Kidney epithelial cell (primary cell): ENCODE measurements around the gene LHPP. TPM values are rescaled to one million over a fixed set of nuclear protein-coding genes. Genes with fewer than 3 reads are reported as not detected.

ENCODE experiments used
- DNase-seq: peaks from one replicate; pipeline ENCODE4 v3.0.0-alpha.2; 2010; ENCODE audit warnings: low read depth
- H3K27me3 ChIP-seq: 2 replicates; pipeline ENCODE4 v1.6.0; 2011; ENCODE audit warnings: low read length; ENCODE audit not compliant: control insufficient read depth, insufficient read depth
- H3K36me3 ChIP-seq: 2 replicates; pipeline ENCODE4 v1.5.1; 2011; ENCODE audit warnings: low read length; ENCODE audit not compliant: control insufficient read depth, insufficient read depth
- H3K4me3 ChIP-seq: 2 replicates; pipeline ENCODE4 v1.5.1; 2011; ENCODE audit warnings: low read depth, mild to moderate bottlenecking, control low read depth, low read length
- total RNA-seq: library from RNA; depleted of rRNA; stranded (reverse); fragments of >200 nt; gene quantifications from 2 replicates; pipeline ENCODE4 v1.2.3, GENCODE V29; 2015
- TF ChIP-seq, protein P1 (sequence below): IDR thresholded peaks from 2 replicates; pipeline ENCODE4 v1.5.1; 2011; ENCODE audit warnings: mild to moderate bottlenecking, moderate library complexity, low read length, control low read depth, inconsistent platforms; ENCODE audit not compliant: insufficient read depth, poor library complexity, severe bottlenecking

LHPP gene
- total RNA-seq, 1 donor from 2014 or later: 6.3 TPM

DNA sequence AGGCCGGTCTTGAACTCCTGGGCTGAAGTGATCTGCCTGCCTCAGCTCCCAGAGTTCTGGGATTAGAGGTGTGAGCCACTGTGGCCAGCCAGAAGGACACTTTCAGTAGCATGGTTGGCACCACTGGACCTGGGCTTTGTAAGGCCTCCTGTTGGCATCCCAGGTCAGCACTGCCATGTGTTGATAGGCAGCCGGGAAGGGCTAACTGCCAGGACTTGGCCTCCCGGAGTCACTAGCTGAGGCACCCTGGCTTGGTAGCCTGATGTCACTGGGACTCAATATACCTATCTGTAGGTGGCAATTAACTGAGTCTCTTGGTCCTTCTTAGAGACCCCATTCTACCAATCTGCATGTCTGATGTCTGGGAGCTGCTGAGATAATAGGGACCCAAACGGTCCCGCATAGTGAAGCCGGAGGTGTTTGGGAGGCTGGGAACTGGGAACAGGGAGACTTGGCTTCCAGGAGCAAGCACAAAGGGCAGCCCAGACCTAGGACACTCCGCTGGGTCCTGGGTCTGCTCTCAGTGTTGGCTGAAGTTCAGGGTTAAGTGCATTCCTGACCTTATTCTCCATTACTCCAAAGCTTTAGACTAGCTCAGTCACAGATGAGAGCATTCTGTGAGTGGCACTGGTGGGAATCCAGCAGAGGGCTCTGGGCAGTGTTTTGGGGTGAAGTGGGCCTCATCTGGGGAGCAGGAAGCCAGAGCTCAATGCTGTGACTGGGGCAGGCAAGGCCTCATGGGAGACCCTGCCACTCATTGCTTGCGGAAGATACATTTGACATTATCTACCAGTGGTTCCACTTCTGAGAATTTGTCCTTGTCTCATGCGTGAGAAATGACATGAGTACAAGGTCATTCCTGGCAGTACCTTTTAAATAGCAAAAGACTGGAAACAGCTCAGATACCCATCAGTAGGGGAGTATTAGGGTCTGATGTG, 2.7 kb downstream of the LHPP start:
- Histone ChIP-seq H3K36me3 (no peaks in the 10 kb centered on the region), H3K4me3 (no peak overlapping the region), H3K27me3 (no peaks in the 10 kb centered on the region)
- TF ChIP-seq, protein P1, sequence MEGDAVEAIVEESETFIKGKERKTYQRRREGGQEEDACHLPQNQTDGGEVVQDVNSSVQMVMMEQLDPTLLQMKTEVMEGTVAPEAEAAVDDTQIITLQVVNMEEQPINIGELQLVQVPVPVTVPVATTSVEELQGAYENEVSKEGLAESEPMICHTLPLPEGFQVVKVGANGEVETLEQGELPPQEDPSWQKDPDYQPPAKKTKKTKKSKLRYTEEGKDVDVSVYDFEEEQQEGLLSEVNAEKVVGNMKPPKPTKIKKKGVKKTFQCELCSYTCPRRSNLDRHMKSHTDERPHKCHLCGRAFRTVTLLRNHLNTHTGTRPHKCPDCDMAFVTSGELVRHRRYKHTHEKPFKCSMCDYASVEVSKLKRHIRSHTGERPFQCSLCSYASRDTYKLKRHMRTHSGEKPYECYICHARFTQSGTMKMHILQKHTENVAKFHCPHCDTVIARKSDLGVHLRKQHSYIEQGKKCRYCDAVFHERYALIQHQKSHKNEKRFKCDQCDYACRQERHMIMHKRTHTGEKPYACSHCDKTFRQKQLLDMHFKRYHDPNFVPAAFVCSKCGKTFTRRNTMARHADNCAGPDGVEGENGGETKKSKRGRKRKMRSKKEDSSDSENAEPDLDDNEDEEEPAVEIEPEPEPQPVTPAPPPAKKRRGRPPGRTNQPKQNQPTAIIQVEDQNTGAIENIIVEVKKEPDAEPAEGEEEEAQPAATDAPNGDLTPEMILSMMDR: no peak
- no peak for DNase-seq

DNA sequence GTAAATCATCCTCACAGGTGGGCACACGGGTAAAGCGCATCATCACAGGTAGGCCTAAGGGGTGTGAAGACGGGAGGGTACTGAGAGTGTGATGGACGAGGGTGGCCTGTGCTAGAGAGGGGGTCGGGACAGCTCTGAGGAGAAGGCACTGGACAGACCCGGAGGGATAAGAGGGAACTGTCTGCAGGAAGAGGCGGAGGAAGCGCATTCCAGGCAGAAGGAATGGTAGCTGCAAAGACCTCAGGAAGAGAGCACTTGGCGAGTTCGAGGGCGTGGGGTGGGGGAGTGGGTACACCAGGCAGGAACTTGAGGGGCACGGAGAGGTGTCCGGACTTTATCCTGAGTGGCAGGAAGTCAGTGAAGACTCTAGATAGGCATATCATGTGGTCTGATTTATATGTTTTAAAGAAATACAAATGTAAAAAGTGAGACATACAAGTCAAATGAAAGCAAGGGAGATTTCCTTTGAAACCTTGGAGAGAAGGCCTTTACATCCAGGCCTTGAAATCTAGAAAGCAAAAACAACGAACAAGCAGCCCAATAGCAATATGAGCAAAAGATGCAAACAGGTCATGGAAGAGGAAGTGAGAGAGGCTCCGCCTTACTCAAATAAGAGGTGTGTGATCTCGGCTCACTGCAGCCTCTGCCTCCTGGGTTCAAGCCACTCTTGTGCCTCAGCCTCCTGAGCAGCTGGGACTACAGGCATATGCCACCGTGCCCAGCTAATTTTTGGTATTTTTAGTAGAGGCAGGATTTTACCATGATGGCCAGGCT, 3.6 kb downstream of the LHPP start:
- Histone ChIP-seq H3K36me3 (no peaks in the 10 kb centered on the region), H3K27me3 (no peaks in the 10 kb centered on the region), H3K4me3 (no peak overlapping the region)
- DNase-seq: no peak
- TF ChIP-seq, protein P1: no peak

DNA sequence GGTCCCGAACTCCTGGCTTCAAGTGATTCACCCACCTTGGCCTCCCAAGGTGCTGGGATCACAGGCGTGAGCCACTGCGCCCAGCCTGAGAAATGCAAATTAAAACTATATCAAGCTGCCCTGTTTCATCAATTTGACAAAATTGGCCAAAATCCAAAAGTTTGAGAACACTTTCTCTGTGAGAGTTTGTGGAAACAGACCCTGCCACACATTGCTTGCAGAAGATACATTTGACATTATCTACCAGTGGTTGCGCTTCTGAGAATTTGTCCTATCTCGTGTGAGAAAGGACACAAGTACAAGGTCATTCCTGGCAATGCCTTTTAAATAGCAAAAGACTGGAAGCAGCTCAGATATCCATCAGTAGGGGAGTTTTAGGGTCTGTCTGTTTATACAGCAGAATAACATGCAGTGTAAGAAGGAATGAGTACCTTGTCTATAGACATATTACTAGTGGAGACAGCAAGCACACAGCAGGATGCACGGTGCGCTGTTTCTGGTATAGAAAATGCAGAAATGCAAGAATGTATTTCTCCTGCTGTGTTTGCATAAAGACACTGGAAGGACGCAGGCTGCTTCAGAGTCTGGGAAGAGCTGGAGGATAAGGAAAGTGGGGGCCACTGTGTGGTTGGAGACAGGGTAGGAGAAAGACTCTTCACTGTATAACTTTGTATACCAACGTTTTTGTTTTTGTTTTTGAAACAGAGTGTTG, 4.3 kb downstream of the LHPP start:
- no peak for DNase-seq
- TF ChIP-seq, protein P1: no peak
- Histone ChIP-seq H3K4me3 (no peak overlapping the region), H3K27me3 (no peaks in the 10 kb centered on the region), H3K36me3 (no peaks in the 10 kb centered on the region)

DNA sequence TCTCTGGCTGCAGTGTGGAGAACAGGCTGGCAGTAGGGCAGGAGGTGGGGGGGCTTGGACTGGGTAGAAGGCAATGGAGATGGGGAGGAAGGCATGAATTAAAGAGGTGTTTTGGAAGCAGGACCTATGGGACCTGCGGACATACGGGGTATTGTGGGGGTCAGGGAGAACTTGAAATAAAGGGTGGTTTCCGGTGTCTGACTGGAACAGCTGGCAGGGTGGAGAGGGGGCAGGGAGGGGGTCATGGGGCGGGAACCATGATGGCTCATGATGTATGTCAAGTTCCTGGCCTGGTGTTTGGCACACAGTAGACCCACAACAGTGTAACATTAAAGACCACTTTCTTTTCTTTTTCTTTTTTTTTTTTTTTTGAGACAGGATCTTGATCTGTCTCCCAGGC, 5.5 kb downstream of the LHPP start:
- TF ChIP-seq, protein P1: no peak
- Histone ChIP-seq H3K4me3 (no peak overlapping the region), H3K36me3 (no peaks in the 10 kb centered on the region), H3K27me3 (no peaks in the 10 kb centered on the region)
- DNase-seq: no peak

DNA sequence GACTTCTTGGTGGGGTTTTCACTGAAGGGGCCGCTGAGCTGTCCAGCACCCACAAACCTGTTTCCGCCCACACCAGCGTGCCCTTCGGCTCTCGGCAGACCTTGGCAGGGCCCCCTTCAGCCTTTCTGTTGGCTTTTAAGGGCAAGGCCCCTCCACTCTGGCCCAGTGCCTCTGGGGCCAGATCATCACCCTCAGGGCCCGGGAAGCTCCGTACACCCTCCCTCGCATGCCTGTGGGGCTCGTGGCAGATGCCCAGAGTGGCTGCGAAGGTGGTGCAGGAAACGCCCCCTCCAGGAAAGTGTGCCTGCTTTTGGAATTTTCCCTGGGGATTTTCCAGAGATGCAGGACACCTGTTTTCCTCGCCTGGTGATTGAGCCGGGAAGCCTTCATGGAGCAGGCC, 7.0 kb downstream of the LHPP start:
- no peaks in the 10 kb centered on the region for H3K36me3 ChIP-seq
- TF ChIP-seq, protein P1: no peak
- no peak overlapping the region for H3K4me3 ChIP-seq
- DNase-seq: no peak
- no peaks in the 10 kb centered on the region for H3K27me3 ChIP-seq
